GM21576 (cell line): ENCODE results near the gene REG3A.

Experiments
- ATAC-seq: cut with Tn5 transposase; IDR thresholded peaks from one replicate; pipeline ENCODE4 v1.9.1; 2021; ENCODE audit warnings: mild to moderate bottlenecking, moderate library complexity; ENCODE audit not compliant: unreplicated experiment

Gene REG3A

GRCh38 chr2:79159653-79160052 lies at the start of gene REG3A:
TSS of gene REG3A (minus strand) at chr2:79159753. CDS start at chr2:79159405, 348 bp downstream.
- ATAC-seq = no peak

DNA sequence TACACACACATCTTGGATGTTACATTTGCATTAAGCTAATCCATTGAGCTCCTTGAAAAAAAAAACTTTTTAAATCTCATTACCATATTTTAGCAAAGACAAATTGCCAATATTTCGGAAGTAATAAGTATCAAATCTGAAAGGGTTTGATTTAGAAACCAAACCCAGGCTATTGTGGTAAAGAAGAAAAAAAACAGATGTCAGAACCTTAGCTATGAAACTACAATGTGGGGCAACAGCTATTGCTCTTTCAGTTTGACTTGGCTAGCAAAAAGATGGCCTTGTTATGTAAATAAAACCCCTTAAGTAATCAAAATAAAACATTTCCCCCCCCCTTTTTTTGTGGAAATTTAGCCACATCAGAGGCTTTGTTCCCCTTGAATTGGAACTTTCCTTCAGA lies 41.2 kb upstream of the REG3A start:
- no peak for ATAC-seq

- ATAC-seq = no peak
These were observed 32.3 kb upstream of the REG3A start for GRCh38 chr2:79191816-79192215.

DNA sequence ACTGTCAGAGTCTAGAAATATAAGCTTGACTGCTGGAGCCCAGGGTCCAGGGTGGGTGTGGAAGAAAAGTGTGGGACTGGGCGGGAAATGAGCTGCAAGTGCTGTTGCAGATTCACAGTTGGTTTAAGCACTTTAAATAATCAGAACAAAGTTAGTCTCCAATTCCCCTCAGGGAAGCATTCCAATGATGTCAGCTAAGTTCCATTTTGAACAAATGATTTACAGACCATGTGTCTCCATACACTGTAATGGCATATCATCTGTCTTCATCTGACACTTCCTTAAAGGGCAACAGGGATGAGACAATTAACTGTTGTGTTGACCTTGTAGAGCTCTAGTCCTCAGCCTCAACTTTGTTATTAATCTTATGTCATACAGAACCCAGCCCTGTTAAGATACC lies 31.5 kb upstream of the REG3A start:
- ATAC-seq = no peak

GRCh38 chr2:79189465-79189864 lies 29.9 kb upstream of the REG3A start:
- ATAC-seq = no peak

- ATAC-seq = no peak
These were observed 22.1 kb upstream of the REG3A start for GRCh38 chr2:79181617-79182016.

DNA sequence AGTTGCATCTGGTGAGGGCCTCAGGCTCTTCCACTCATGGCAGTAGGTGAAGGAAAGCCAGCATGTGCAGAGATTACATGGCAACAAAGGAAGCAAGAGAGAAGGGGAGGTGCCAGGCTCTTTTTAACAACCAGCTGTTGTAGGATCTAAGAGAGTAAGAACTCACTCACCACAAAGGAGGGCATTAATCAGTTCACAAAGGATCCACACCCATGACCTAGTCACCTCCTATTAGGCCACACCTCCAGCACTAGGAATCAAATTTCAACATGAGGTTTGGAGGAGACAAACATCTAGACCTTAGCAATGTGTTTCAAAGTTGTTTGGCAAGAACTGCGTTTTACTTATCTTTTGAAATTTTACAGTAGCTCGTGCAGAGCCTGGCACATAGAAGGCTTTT lies 20.5 kb upstream of the REG3A start:
- ATAC-seq = no peak

- no peak for ATAC-seq
These were observed 19.5 kb upstream of the REG3A start for GRCh38 chr2:79179036-79179435.

DNA sequence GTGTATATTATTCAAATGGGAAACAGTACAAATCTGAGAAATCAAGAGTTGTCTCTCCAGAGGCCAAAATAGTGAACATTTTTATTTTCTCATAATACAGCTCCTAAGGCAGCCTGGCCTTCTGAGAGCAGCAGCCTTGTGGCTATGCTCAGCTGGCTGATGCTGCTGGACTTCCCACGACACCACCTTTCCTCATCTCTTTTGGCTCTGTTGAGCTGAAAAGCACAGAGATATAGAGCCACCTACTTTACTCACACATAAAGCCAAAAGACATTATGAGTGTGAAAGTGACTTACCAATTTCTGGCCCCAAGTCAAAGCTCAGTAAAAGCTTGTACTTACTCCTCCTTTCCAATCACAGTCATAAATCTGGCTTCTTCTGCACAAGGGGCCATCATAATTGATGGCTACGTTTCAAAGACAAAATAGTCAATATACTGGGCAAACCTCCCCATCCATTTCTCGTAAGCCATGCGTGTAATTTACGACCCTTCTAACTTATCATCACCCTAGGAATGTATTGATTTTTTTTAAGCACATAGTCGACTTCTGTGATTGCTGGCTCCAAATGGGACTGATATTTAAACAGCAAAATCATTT lies 18.6 kb upstream of the REG3A start:
- ATAC-seq = no peak

GRCh38 chr2:79171348-79171958 lies 11.9 kb upstream of the REG3A start:
- ATAC-seq = no peak

DNA sequence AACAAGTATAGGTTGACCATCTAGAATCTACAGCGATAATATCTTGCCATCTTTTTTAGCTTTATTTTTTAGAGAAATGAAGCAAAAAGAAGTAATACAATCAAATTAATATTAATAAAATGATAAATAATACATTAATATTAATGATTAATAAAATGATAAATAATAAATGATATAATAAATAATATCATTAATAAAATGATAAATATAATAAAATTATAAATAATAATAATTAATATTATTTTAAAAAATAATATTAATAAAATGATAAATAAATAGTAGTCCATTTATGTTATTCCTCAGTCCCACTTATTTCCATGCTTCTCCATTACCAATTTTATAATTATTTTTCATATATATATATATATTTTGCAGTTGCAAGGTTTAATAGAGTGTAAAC lies 3.2 kb upstream of the REG3A start:
- ATAC-seq = no peak

DNA sequence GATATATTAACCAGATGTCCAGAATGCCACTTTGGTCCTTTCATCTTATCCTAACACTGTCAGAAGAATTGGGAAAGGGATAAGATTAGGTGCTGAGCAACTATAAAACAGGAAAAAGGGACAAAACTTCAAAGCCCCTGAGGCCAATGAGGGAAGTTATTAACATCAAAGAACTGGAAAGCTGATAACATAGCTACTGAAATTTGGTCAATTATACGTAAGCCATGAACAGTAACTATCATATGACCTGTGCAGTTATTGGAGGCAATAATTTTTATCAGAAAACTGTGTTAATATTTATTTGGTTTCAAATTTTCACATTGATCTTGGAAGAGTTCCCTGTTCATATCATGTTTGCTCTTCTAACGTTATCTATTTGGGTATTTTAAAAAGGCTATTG lies 2.6 kb upstream of the REG3A start:
- no peak for ATAC-seq

DNA sequence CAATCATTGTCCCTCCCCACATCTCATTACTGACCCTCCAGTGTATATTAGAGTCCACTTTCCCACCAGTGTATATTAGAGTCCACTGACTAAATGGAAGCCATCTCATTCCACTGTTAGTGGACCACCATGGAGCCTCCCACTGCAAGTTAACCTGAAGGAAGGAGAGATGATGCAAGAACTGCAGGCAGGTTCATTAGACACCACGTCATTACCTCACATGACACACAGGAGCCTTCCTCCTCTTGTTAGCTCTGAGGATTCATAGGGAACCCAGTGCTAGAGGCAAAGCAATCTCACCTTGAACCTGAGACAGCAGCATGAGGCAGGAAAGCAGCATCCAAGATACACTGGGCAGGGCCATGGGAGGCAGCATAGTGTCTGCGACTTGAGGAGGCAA lies 523 bp downstream of the REG3A start:
- no peak for ATAC-seq

- ATAC-seq = no peak
These were observed 3.6 kb downstream of the REG3A start for GRCh38 chr2:79155826-79156476.

- ATAC-seq = no peak
These were observed 20.1 kb downstream of the REG3A start for GRCh38 chr2:79139423-79139822.

- ATAC-seq = no peak
These were observed 21.2 kb downstream of the REG3A start for GRCh38 chr2:79138385-79138784.

- no peak for ATAC-seq
These were observed 27.9 kb downstream of the REG3A start for GRCh38 chr2:79131687-79132086.

DNA sequence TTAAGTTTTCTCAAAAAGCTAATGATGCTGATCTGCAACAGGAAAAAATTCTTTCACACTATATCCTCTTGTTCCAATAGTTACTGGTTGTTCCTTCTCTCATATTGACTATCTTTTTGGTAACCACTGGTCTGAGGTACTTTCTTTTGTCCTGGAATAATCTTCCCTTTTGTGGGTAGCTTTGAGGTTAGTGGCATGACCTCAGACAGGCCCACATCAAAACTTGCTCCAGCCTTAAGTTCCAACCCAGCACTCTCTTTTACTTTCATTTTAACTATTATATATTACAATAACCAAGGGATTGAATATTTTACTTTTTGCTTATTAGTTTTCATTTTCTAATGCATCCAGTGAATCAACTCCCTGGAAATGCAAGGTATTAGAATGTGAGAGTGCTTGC lies 29.7 kb downstream of the REG3A start:
- no peak for ATAC-seq

- no peak for ATAC-seq
These were observed 30.3 kb downstream of the REG3A start for GRCh38 chr2:79129260-79129659.

GRCh38 chr2:79128406-79128805 lies 31.1 kb downstream of the REG3A start:
- no peak for ATAC-seq

- ATAC-seq = no peak
These were observed 33.9 kb downstream of the REG3A start for GRCh38 chr2:79125721-79125985.

GRCh38 chr2:79124907-79125720 lies 34.4 kb downstream of the REG3A start:
- ATAC-seq = no peak
